Measurements from ENCODE around the gene ARHGAP10.

Gene ARHGAP10

GRCh38 chr4:147830102-147830463 lies 98.2 kb downstream of the ARHGAP10 start:
- no peak for DNase-seq

- DNase-seq = no peak
These were observed 99.1 kb downstream of the ARHGAP10 start for GRCh38 chr4:147830987-147831386.

- DNase-seq = no peak
These were observed 99.8 kb downstream of the ARHGAP10 start for GRCh38 chr4:147831551-147832171.

DNA sequence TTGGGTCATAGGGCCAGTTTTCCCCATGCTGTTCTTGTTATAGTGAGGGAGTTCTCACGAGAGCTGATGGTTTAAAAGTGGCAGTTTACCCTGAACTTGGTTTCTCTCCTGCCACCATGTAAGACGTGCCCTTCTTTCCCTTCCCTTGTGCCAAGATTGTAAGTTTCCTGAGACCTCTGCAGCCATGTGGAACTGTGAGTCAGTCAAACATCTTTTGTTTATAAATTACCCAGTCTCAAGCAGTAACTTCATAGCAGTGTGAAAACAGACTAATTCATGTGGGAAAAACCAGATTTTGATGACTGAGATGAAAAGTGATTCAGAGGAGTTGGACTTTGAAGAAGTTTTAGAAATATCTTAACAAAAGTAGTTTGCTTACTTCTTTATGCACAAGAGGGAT lies 101.4 kb downstream of the ARHGAP10 start:
- DNase-seq = no peak

DNA sequence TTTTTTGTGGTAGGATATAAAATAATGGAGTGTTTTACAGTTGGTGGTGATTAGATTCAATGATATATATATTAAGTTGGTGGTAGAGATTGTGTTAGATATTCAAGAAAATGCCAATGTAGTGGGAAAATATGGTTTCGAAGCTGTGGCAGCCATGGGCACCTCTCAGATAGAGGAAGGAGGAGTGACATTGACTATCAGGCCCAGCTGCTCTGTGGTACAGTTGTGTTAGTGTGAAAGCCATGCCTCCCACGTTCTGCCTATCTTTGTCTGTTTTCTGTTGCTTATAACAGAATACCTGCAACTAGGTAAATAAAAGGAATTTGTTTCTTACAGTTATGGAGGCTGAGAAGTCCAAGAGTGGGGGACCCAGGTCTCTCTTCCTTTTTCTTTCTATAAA lies 101.9 kb downstream of the ARHGAP10 start:
- DNase-seq = no peak

- DNase-seq = no peak
These were observed 102.6 kb downstream of the ARHGAP10 start for GRCh38 chr4:147834480-147834879.

DNA sequence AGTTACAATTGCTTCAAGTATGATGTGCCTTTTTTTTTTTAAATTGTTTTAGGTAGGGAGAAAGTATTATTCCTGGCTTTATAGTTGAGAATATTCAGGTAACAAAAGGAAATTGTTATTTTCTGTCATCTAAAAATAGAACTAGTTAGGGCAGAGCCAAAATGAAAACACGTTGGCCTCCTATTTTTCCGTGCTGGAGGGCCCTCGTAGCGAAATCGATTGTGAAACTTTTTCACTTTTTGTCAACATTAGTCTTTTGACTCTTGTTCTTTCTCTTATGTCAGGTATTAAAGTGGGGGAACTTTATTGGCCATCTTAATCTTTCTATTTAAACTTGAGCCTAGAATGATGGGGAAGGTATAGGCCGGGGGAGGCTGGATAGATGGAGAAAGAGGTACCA lies 104.9 kb downstream of the ARHGAP10 start:
- DNase-seq = no peak

DNA sequence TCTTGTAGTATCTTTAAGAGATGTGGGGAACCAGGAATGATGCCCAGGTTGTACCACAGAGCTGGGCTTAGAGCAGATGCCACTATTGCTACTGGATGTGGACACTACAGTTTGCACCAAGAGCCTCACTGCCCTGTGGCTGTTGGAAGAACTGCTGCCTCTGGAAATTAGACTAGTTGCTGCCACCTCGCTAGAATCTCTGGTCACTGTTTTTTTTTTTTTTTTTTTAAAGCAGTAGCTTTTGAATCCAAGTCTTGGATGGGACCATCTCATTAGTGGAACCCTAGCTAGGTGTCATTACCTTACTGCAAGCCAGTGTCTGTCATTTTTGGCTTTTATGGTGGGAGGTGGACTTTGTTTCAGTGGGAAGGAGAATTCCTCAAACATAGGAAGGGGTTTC lies 105.5 kb downstream of the ARHGAP10 start:
- no peak for DNase-seq

DNA sequence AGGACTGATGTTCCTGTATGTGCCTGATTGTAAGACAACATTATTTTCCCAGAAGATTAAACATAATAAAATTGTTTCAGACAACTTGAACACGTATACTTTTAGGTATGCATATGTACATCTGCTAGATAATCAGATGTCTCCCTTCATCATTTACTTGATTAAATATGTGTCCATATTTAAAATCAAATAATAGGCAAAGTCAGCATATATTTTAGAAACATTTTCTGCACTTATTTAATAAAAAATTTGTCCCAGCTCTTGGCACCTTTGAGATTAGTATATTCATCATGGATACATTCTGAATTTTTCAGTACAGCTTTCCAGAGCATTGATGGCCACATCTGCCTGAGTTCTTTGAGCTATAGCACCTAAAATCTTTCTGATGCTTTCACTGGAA lies 106.0 kb downstream of the ARHGAP10 start:
- no peak for DNase-seq

- DNase-seq = no peak
These were observed 107.3 kb downstream of the ARHGAP10 start for GRCh38 chr4:147839200-147839599.

- DNase-seq = no peak
These were observed 107.8 kb downstream of the ARHGAP10 start for GRCh38 chr4:147839663-147840062.

- DNase-seq = no peak
These were observed 109.2 kb downstream of the ARHGAP10 start for GRCh38 chr4:147840838-147841738.

DNA sequence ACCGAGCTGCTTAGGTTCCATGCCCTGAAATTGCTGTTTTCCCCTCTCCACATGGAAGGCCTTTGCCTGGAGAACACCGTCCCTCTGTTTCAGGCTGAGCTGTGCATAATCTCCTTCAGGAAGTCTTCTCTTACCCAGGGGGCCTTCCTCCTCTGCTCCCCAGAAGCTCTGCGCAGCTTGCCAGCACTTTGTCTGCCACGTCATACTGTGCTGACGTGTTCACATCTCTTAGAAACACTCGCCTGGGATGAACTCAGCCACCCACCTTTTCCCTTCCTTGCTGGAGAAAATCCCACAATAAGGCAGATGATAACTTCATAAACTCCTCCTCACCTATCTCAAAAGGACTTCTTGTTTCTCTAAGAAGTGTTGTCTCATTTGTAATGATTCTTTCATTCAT lies 110.7 kb downstream of the ARHGAP10 start:
- no peak for DNase-seq

- DNase-seq = no peak
These were observed 111.3 kb downstream of the ARHGAP10 start for GRCh38 chr4:147843162-147843561.

- no peak for DNase-seq
These were observed 112.9 kb downstream of the ARHGAP10 start for GRCh38 chr4:147844781-147845180.

DNA sequence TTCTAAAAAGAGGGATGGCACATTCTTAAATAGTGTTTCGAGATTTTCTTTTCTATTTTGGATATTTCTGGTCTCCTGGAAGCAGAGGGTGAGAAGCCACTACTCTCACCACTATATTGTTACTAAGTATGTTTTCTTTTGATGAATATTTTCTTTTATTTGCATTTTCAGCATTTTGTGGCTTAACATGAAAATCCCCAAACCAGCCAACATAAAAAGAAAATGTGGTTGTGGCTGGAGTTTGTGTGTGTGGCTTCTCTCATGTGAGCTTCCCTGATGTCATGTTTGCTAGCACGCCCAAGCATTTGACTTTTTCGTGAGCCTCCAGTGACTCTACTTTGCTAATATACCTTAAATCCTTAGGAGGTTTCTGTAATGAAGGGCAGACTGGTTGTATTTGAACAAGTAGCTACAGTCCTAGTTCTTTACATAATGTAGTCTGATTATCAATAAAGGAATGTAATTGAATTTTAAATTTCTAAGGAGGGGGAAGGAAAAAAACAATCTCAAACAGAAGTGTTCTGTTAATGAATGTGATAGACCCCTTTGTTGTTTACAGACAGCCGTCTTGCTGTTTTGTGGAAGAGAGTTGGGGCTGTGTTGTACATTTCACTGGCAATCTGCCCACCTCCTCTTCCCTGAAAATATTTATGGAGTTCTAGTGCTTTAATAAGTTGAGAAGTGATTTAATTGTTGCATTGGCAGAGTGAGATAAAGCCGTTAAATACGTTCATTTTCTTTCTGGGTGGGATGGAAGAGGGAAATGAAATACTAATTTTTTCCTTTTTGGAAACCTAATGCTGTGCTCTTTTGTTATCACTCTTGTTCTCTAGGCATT lies 114.6 kb downstream of the ARHGAP10 start:
- no peak for DNase-seq

DNA sequence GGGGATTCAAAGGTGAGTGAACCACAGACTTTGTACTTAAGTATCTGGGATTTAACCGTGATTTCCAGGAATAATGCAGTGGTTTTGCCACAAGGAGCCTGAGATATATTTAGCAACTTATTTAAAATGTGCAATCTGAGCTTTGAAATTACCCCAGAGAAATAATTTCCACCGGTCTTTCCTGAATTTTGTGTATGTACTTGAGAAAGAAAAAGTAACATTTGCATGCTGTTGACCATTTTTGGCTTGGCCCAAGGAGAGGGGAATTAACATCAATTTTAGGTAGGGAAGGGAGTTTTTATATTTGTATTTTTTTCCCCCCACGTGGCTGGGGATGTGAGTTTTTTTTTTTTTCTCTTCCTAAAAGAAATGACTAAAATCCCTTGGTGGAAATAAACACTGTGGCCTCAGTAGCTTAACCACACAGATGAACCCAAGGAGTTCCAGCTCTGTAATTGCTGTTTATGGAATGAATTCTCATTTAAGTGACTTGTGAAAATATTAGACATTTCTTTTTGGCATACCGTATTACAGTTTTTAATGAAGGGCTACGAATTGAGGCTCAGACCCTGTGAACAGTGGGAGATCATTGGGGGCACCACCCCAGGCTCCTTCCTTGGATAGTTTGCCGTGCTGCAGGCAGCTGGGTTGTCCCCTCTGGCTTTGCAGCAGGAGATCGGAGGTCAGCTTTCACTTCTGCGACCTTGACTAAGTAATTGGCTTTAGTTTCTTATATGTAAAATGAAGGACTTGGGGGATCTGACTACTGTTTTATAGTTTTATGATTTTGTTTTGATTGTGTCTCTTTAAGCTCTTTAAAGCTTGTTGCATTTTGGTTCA lies 116.1 kb downstream of the ARHGAP10 start:
- DNase-seq = no peak

DNA sequence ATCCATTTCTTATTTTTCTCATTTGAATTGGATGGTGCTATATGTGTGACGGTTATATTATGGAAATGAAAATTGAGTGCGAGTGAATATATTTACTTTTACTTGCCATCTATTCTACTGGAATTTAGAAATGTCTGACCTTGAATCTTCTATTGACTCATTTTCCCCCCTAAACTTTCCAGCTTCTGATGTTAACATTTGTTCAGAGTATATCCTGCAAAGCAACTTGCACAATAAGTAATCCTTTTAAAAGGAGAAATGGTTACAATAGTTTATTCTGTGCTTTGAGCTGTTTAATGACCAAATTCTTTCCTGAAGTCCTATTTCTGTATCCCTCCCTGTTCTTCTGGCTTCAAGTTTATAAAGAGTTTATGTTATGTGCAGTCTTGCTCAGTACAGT lies 116.7 kb downstream of the ARHGAP10 start:
- no peak for DNase-seq

- no peak for DNase-seq
These were observed 119.2 kb downstream of the ARHGAP10 start for GRCh38 chr4:147851135-147851534.

DNA sequence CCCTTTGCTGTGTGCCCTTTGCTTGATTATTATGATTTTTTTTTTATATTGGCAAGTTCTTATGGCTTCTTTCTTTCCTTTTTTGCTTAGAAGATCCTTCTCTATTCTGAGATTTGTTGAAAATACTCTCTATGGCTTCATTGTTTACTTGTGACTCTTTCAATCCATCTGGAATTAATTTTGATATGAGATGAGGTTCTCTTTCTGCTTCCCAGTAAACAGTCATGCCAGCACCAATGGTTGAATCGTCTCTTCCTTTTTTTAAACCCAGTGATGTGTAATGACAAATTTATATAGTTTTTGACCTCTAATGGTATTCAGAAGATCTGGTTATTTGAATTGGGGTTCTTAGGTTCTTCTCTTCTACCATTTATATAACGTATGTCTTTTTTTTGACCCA lies 121.8 kb downstream of the ARHGAP10 start:
- no peak for DNase-seq

GRCh38 chr4:147854154-147854553 lies 122.3 kb downstream of the ARHGAP10 start:
- no peak for DNase-seq

DNA sequence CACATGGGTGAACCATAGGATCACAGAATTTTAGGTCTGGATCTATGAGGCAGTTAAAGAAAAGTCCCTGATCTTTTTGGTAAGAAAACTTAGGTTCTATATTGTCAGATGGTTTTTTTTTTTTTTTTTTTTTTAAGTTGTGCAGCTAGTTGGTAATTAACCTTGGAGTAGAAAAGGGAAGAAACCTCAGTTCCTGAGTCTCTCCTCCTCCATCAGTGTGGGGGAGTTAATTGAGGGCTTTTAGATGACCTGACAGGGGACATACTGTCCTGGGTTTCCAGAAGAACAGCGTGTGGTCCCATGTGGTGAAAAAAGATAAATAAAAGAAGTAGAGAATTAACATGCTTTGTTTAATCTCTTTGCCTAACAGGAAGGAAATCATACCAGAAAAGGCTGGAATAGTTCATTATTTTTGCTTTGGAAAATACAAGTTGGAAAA lies 123.7 kb downstream of the ARHGAP10 start:
- DNase-seq = no peak

- no peak for DNase-seq
These were observed 129.1 kb downstream of the ARHGAP10 start for GRCh38 chr4:147860960-147861359.
